GM10266 (cell line): ENCODE data around the gene FBXO17.

Experiments
- DNase-seq: peaks from one replicate; pipeline ENCODE4 v3.0.0; 2012; ENCODE audit errors: extremely low spot score
- CTCF ChIP-seq: IDR thresholded peaks from 2 replicates; pipeline ENCODE4 v1.5.1; 2012; ENCODE audit warnings: mild to moderate bottlenecking, low read depth; ENCODE audit not compliant: control insufficient read depth, insufficient read depth; ENCODE audit errors: missing control alignments

The FBXO17 gene

GRCh38 chr19:38905620-38906019 lies 69.9 kb downstream of the FBXO17 start:
- DNase-seq, result no peak
- TF ChIP-seq CTCF, result no peak

- DNase-seq, result no peak
- TF ChIP-seq CTCF, result no peak
These were observed 70.7 kb downstream of the FBXO17 start for GRCh38 chr19:38904581-38905539.

GRCh38 chr19:38901683-38902082 lies 73.9 kb downstream of the FBXO17 start:
- TF ChIP-seq CTCF, result no peak
- no peak for DNase-seq

GRCh38 chr19:38900743-38901190 lies 74.8 kb downstream of the FBXO17 start:
- TF ChIP-seq CTCF, result no peak
- no peak for DNase-seq

GRCh38 chr19:38900202-38900629 lies 75.3 kb downstream of the FBXO17 start:
- no peak for DNase-seq
- no peak for TF ChIP-seq CTCF

- peak; percentile 99 for DNase-seq
- TF ChIP-seq CTCF, result peak; percentile 16
These were observed 75.9 kb downstream of the FBXO17 start, which contains the start of the genes NFKBIB and SIRT2 for GRCh38 chr19:38899447-38900201. Gene NFKBIB, plus strand, starts transcription at chr19:38899969. Its CDS starts 64 bp downstream, at chr19:38900033. Gene SIRT2, minus strand, starts transcription at chr19:38899618. Its CDS starts 97 bp downstream, at chr19:38899521.
